Fibroblast of skin of left quadriceps (primary cell): ENCODE data around the gene CFAP46.
"Not testable (repeated sequence)": the region's sequence is repeated elsewhere in the genome, so short reads cannot be mapped to it uniquely, and the experiment has no call there.

Source experiments
- DNase-seq, 2 experiments: peaks; one replicate each; pipeline ENCODE4 v3.0.0-alpha.2; 2013; ENCODE audit warnings: low read depth in 2 of 2

The CFAP46 gene

GRCh38 chr10:132963430-132963960 is 21.1 kb upstream of the CFAP46 start:
- no peak for DNase-seq

- no peak for DNase-seq
Observed at GRCh38 chr10:132962623-132963429, 20.5 kb upstream of the CFAP46 start.

GRCh38 chr10:132961787-132962622 is 19.6 kb upstream of the CFAP46 start:
- DNase-seq = peak; percentile 47 to 57

GRCh38 chr10:132961420-132961786 is 19.0 kb upstream of the CFAP46 start:
- DNase-seq = no peak

- no peak for DNase-seq
Observed at GRCh38 chr10:132960631-132961419, 18.5 kb upstream of the CFAP46 start.

GRCh38 chr10:132960071-132960472 is 17.7 kb upstream of the CFAP46 start:
- no peak for DNase-seq

- DNase-seq = no peak
Observed at GRCh38 chr10:132959559-132959961, 17.2 kb upstream of the CFAP46 start.

GRCh38 chr10:132958883-132959558 is 16.7 kb upstream of the CFAP46 start:
- no peak for DNase-seq

GRCh38 chr10:132957981-132958882 is 15.9 kb upstream of the CFAP46 start:
- no peak for DNase-seq

- DNase-seq = no peak
Observed at GRCh38 chr10:132957131-132957530, 14.8 kb upstream of the CFAP46 start.

GRCh38 chr10:132956259-132956658 is 13.9 kb upstream of the CFAP46 start:
- not testable (repeated sequence) for DNase-seq

GRCh38 chr10:132955479-132955878 is 13.1 kb upstream of the CFAP46 start:
- no peak for DNase-seq

GRCh38 chr10:132953428-132953827 is 11.1 kb upstream of the CFAP46 start:
- no peak for DNase-seq

GRCh38 chr10:132951926-132952325 is 9.6 kb upstream of the CFAP46 start:
- no peak for DNase-seq

- no peak for DNase-seq
Observed at GRCh38 chr10:132948351-132948750, 6.0 kb upstream of the CFAP46 start.

GRCh38 chr10:132947843-132948242 is 5.5 kb upstream of the CFAP46 start:
- no peak for DNase-seq

- DNase-seq = no peak
Observed at GRCh38 chr10:132946806-132947546, 4.6 kb upstream of the CFAP46 start.

- no peak for DNase-seq
Observed at GRCh38 chr10:132946311-132946710, 3.9 kb upstream of the CFAP46 start.

- DNase-seq = no peak
Observed at GRCh38 chr10:132945894-132946255, 3.5 kb upstream of the CFAP46 start.
